K562 (cell line): Measurements from ENCODE around the gene FAM9B. TPM values are rescaled to one million over a fixed set of nuclear protein-coding genes. Genes with fewer than 3 reads are reported as not detected.

Experiments
- CUX1 ChIP-seq: fragments of 200-800 bp; sonication (Bioruptor generic); IDR thresholded peaks from 2 replicates; pipeline ENCODE4 v1.6.1; 2016; ENCODE audit warnings: missing genetic modification characterization, missing compliant biosample characterization
- FOXA3 ChIP-seq, 2 experiments: fragments of 450-650 bp in 1 of 2; sonication (generic) in 1 of 2; formaldehyde crosslinking; IDR thresholded peaks in 1 of 2; conservative IDR thresholded peaks in 1 of 2; 2 replicates each; pipeline versions ENCODE4 v1.4.0 to v1.8.0; 2020 to 2022; ENCODE audit warnings: mild to moderate bottlenecking in 2 of 2, missing genetic modification reagents in 1 of 2
- HDAC3 ChIP-seq: fragments of 450-650 bp; IDR thresholded peaks from 2 replicates; pipeline ENCODE4 v1.6.1; 2018; ENCODE audit warnings: borderline replicate concordance, mild to moderate bottlenecking, moderate library complexity; ENCODE audit not compliant: partially characterized antibody
- NFE2 ChIP-seq: IDR thresholded peaks from 2 replicates; pipeline ENCODE4 v1.6.1; 2014; ENCODE audit warnings: antibody characterized with exemption, low read depth
- ZBTB40 ChIP-seq, 2 experiments: fragments of 450-650 bp in 1 of 2; sonication (generic) in 1 of 2; formaldehyde crosslinking in 1 of 2; IDR thresholded peaks; 2 replicates each; pipeline versions ENCODE4 v1.7.1 to v1.9.0; 2016 to 2022; ENCODE audit warnings: inconsistent platforms in 1 of 2, mild to moderate bottlenecking in 1 of 2, missing genetic modification reagents in 1 of 2
- ZC3H11A ChIP-seq: IDR thresholded peaks from 2 replicates; pipeline ENCODE4 v1.6.1; 2012; ENCODE audit warnings: low read depth, low read length, improper control_type of control experiment
- ZFP1 ChIP-seq: fragments of 450-650 bp; formaldehyde crosslinking; IDR thresholded peaks from 2 replicates; pipeline ENCODE4 v1.4.0; 2020; ENCODE audit warnings: mild to moderate bottlenecking, mixed read lengths
- ZNF263 ChIP-seq: sonication (generic); formaldehyde crosslinking; IDR thresholded peaks from 2 replicates; pipeline ENCODE4 v1.8.0; 2022; ENCODE audit warnings: mild to moderate bottlenecking, missing genetic modification reagents, borderline replicate concordance
- polyA plus RNA-seq, 8 experiments: library from polyadenylated mRNA; depleted of rRNA in 4 of 8; stranded (reverse) in 5 of 8; unstranded in 3 of 8; fragments of >200 nt; fragmentation: Nextera tagmentation in 2 of 8; fragmentation: Illumina TruSeq in 1 of 8; extraction: Ambion mirVana in 2 of 8; extraction: Trizol in 1 of 8; gene quantifications; 2 replicates each; pipeline versions ENCODE4 v1.2.1 to v1.2.3, GENCODE V29; 2011 to 2014; ENCODE audit warnings: inconsistent platforms in 1 of 8, missing spikeins in 1 of 8
- total RNA-seq, 7 experiments: library from RNA; depleted of rRNA in 6 of 7; stranded (reverse); fragments of >200 nt in 6 of 7; fragmentation: Illumina TruSeq in 2 of 7; extraction: Trizol in 2 of 7; gene quantifications; 2 replicates each; pipeline versions ENCODE4 v1.2.1 to v1.2.3, GENCODE V29; 2011 to 2021; ENCODE audit warnings: low replicate concordance in 1 of 7
- TF ChIP-seq, protein P1 (sequence below), 2 experiments: IDR thresholded peaks in 1 of 2; conservative IDR thresholded peaks in 1 of 2; 2 replicates each; pipeline ENCODE4 v1.6.1; 2016; ENCODE audit warnings: low read depth in 2 of 2, mild to moderate bottlenecking in 1 of 2, missing compliant biosample characterization in 1 of 2, missing genetic modification characterization in 1 of 2, moderate library complexity in 1 of 2

FAM9B gene
- total and polyA plus RNA-seq, 9 of the 15 experiments (the other 6 are each of a cell fraction or from before 2014, with no cell fraction given) = 0.53 to 4.6 (median 3.2) TPM

DNA sequence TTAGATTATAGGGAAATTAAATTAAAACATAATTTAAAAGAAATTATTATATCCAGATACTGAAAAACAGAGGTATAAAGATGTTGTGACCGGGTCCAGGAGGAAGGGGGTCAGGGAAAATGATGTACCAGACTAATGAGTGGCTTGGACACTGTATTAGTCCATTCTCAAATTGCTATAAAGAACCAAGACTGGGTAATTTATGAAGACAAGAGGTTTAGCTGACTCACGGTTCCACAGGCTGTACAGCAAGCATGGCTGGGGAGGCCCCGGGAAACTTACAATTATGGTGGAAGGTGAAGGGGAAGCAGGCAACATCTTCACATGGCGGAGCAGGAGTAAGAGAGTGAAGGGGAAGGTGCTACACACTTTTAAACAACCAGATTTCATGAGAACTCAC is 3.4 kb upstream of the FAM9B start (continued):
- TF ChIP-seq HDAC3 (no peak), ZNF263 (CRISPR knock-in tag) (no peak), ZC3H11A (no peak), FOXA3 (CRISPR knock-in tag; conservative IDR thresholded peaks at IDR 0.05 in 1 of 2, IDR thresholded peaks at IDR 0.05 in 1 of 2) (no peak), ZFP1 (no peak), CUX1 (no peak), NFE2 (peak; percentile 68), ZBTB40 (IDR thresholded peaks at IDR 0.05) (no peak), ZBTB40 (CRISPR knock-in tag; IDR thresholded peaks at IDR 0.05) (no peak)
- TF ChIP-seq, protein P1, sequence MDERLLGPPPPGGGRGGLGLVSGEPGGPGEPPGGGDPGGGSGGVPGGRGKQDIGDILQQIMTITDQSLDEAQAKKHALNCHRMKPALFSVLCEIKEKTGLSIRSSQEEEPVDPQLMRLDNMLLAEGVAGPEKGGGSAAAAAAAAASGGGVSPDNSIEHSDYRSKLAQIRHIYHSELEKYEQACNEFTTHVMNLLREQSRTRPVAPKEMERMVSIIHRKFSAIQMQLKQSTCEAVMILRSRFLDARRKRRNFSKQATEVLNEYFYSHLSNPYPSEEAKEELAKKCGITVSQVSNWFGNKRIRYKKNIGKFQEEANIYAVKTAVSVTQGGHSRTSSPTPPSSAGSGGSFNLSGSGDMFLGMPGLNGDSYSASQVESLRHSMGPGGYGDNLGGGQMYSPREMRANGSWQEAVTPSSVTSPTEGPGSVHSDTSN (CRISPR knock-in tag; IDR thresholded peaks at IDR 0.05; ENCODE audit: low read depth) = no peak
- TF ChIP-seq, protein P1 (tag; conservative IDR thresholded peaks at IDR 0.05; ENCODE audit: low read depth) = peak; percentile 59
